GM21786 (cell line): ENCODE results near the gene CNNM1.

ENCODE experiments used
- ATAC-seq: cut with Tn5 transposase; IDR thresholded peaks from one replicate; pipeline ENCODE4 v1.9.1; 2021; ENCODE audit not compliant: unreplicated experiment

Gene CNNM1

DNA sequence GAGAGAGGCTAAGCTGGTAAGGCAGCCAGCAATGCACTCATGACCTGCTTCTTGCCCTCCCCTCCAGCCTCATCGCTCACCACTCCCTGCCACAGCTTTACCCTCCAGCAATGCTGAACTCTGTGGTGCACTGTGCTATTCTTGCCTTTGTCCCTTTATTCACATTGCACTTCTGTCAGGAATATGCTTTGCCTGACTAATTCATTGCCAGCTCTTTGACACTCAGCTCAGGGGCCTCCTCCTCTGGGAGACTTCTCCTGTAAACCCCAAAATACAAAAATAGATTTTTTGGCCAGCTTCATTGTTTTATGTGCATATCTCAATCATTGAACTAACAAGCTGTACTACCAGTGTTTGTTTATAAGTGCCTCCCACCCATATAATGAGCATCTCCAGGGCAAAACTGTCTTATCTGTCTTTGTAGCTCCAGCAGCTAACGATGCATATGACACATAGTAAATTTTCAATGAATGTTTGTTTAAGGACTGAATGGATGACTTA is 8.2 kb downstream of the CNNM1 start:
- ATAC-seq, result no peak

DNA sequence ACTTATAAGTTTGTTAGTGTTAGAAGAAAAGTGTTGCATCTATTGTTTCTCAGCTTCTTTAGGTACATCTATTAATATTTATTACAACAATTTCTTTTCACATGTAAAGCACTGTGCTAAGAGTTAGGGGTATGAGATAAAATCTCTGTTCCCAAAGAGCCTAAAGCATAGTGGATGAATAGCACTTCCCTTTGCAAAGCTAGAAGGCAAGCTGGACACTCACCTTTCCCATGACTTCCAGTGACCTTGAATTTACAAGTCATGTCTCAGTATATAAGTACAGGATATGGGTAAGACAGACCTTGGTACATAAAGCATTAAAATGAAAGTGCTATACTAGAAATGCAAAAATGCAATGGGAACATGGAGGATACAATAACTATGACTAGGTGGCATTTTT is 8.7 kb downstream of the CNNM1 start:
- no peak for ATAC-seq

DNA sequence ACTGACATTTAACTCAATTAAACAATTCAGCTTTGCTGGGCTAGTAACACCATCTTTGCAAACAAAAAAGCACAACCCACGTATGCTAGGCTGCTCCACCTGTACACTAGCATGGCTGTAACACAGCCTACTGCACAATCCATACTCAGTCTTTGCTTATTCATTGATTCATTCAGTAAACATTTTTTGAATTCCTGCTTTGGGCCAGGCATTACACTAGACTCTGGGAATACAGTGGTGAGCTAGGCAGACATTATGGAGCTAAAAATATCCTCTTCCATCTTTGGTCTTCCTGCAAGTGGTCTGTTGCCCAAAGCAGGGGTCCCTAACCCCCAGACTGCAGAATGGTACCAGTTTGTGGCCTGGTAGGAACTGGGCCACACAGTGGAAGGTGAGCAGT is 9.9 kb downstream of the CNNM1 start:
- ATAC-seq, result no peak

DNA sequence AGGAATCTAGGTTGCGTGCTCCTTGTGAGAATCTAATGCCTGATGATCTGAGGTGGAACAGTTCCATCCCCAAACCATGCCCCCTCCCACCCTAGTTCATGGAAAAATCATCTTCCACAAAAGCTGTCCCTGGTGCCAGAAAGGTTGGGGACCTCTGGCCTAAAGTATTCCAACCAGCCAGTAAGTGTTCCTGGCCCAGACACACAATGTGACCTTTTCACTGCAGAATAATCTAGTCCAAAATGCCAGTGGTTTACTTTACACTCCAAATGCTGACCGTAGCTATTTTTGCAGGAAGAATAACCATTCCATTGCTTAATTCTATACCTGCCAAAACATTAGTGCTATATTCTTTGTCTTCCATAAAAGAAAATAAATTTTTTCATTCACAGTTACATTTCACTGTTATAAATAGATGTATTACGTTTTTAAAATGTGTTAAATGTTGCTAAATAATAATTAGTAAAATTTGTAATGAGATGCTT is 10.4 kb downstream of the CNNM1 start:
- no peak for ATAC-seq

GRCh38 chr10:99340650-99341049 is 11.5 kb downstream of the CNNM1 start:
- no peak for ATAC-seq

DNA sequence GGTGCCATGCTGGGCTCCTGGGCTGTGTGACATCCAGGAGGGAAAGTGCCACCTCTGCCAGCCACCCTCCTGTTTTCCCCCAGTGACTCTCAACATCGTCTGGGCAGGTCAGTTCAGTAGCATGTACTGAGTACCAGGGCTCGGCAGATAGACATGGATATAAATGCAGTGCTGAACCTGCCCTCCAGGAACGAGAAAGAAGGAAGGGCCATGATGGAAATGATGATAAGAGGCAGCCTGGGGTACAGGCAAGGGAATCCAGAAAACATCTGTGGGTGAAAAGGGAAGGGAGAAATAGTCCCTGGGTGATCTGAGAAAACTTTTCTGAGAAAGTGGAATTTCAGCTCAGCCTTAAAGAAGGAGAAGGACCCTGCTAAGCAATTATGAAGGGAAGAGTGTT is 12.1 kb downstream of the CNNM1 start:
- no peak for ATAC-seq

DNA sequence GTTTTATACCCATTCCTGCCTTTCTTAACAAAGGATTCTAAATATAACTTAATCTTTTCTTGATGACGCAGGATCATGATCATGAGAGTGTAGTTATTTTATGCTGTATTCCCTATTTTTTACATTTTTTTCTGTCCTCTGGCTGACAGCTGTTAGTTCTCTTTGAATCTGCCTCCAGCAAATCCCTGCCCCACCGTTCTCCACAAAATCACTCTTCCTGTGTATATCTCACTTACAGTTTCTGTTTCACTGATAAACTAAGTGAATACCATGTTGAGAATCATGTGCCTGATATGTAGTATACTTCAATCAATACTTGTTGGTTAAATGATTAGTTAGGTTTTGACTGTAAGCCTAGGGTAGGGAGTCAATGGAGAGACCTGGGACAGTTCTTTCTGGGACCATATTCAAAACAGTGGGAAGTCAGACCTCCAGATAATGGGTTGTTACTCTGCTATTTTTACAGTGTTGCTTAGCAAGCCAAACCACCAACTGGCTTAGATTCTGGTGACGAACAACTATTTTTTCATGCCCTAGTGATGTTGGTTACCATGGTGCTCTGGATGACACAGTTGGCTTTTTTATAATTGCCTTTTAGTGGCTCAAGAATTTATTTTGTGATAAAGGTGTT is 12.8 kb downstream of the CNNM1 start:
- ATAC-seq, result no peak

GRCh38 chr10:99343262-99343661 is 14.1 kb downstream of the CNNM1 start:
- ATAC-seq, result no peak

DNA sequence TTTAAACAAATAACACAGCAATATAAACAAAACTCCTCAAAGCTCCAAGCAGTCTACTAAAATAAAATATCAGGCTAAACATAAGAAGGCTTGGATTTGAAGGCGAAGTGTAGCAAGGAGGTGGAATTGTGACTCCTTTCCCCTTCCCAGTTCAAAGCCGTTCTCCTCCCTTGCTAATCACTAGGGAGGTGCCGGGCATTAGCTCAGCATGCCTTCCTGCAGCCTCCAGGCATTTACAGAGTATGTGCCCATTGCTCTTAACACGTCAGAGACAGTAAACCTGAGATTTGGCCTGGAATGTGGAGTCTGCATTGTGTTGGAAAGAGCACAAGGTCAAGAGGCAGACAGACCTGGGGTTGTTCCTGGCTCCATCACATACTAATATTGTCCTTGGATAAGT is 15.6 kb downstream of the CNNM1 start:
- no peak for ATAC-seq

- no peak for ATAC-seq
Measured at GRCh38 chr10:99345350-99345749, 16.2 kb downstream of the CNNM1 start.

- ATAC-seq, result no peak
Measured at GRCh38 chr10:99346247-99346646, 17.1 kb downstream of the CNNM1 start.

- no peak for ATAC-seq
Measured at GRCh38 chr10:99347672-99348071, 18.5 kb downstream of the CNNM1 start.

GRCh38 chr10:99353182-99353581 is 24.0 kb downstream of the CNNM1 start:
- ATAC-seq, result no peak

- ATAC-seq, result no peak
Measured at GRCh38 chr10:99357691-99358090, 28.5 kb downstream of the CNNM1 start.

GRCh38 chr10:99358101-99358500 is 28.9 kb downstream of the CNNM1 start:
- ATAC-seq, result no peak

GRCh38 chr10:99360934-99361333 is 31.8 kb downstream of the CNNM1 start:
- no peak for ATAC-seq

DNA sequence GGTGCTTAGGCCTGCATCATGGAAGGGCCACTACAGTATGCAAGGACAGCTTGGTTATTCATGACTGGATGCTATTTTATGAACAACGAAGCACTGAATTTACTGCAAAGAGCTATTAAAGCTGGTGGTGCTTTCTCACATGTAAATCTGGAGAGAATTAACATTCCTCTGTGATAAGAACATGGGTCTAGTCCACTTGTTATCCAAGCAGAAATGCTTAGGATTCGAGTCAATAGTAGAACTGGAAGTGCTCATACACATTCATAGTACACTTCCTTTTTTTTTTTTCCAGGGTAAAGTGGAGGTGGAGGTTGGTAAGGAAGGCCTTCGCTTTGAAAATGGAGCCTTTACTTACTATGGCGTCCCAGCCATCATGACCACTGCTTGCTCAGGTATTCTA is 35.0 kb downstream of the CNNM1 start:
- ATAC-seq, result no peak

DNA sequence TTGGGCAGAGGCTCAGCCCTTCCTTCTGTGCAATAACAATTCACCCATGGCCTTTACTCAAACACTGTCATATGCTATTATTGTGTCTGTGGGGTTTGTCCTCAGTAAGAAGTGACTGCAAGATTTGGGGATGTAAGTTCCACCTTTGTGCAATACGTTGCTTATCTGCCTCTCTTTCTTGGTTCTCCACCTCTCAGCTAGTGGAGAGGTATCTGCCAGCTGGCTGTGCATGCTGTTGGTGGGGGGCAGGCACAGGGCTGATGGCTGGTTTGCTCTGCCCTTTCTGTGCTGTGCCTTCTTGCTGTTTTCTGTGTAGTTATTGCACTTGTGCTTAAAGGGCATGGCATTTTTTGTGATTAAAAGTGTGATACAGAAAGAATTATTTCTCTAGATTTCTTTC is 36.2 kb downstream of the CNNM1 start:
- ATAC-seq, result no peak

DNA sequence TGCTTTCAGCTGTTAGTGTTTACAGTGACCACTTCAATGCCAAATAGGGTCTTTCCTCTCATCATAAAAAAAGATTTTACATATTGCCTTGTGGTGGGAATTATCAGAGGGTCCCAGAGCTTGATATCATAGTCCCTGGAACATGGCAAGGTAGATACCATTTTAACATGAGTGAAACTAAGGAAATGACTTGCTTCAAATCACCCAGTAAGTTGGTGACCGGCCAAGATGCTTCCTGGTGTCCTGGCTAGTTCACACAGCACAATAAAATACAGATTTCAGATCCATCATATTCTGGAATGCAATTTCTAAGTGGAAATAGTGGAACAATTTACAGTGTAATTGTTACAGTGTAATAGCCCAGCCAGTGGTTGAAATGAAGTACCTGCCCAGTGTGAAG is 36.6 kb downstream of the CNNM1 start:
- no peak for ATAC-seq

DNA sequence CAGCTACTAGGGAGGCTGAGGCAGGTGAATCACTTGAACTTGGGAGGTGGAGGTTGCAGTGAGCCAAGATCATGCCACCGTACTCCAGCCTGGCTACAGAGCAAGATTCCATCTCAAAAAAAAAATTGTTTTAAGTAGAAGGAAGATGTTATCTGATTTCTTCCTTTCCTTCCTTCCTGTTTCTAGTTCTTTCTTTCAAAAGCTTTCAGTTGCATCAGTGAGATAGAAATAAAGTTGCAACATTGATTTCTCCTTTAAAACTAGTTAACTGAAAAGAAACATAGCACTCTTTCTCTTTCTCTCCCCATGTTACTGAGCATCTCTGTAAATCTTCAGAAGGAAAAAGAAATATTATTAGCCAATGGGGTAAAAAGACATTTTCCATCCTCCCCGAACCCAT is 37.5 kb downstream of the CNNM1 start:
- ATAC-seq, result no peak

DNA sequence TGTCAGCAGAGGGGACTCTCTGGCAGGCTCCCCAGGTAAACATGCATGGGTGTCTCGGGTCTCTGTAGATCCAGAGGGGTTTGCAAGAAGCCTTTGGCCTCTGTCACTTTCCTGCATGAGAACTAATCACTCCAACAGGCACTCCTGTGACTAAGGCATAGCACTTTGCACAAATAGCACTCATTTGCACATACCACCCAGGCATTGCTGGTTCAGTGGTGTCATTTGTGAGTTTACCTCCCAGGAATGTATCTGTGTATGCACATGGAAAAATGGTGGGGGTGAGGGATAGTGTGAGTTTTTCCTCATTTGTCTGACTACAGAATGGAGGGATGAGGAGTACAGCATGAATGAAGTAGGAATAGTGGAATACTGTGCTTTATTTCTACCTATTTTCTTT is 39.5 kb downstream of the CNNM1 start:
- ATAC-seq, result no peak

DNA sequence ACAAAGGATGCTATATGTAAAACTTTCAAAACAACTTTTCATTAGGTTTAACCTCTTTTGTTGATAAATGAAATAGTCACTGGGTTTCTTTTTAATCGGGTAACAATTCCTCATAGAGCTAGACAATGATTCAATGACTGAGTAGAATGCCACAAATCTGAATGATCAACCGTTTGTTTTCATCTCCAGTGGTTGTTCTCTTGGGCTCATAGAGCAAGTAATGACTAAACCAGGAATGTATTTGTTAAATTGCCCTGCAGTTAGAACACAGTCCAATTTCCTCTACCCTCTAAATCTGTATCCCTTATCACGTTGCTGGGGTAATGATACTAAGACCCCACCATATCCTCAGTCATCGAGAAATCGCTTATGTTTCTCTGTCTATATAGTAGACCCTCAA is 40.0 kb downstream of the CNNM1 start:
- ATAC-seq, result no peak

DNA sequence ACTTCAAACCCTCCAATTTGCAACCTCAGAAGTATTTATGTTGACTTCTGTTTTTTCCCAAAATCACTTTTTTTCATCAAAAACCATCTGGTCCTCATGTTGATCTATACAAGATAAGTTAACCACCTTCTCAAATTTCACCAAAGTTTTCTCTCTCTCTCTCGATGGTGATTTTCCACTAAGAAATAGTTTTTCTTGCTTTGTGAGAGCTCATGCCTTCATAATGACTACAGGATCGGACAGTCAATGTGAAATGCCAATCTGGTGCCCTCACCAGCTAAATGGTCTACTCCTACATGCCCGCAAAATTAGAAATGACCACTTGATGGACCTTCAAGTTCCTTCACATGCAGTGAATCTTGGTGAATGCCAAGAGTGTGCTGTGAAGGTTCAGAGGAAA is 40.4 kb downstream of the CNNM1 start:
- ATAC-seq, result no peak
